GM23338 (cell line): ENCODE data around the gene ADAMTS17. TPM values are rescaled to one million over a fixed set of nuclear protein-coding genes. Genes with fewer than 3 reads are reported as not detected.

Experiments
- ATAC-seq: fragments of 200-7000 bp; cut with Tn5 transposase; 3 replicates; pipeline ENCODE4 v1.9.1; 2020
- DNase-seq: peaks from one replicate; pipeline ENCODE4 v3.0.0-alpha.2; 2015; ENCODE audit warnings: low spot score
- H2AFZ ChIP-seq: fragments of 200-600 bp; sonication (generic); 2 replicates; pipeline ENCODE4 v1.8.0; 2016; ENCODE audit warnings: antibody characterized with exemption, mild to moderate bottlenecking, moderate library complexity
- H3F3A ChIP-seq: fragments of 200-600 bp; sonication (generic); replicated peaks from 2 replicates; pipeline ENCODE4 v1.8.0; 2017; ENCODE audit warnings: antibody characterized with exemption, mixed run types, low read depth
- H3K27ac ChIP-seq: fragments of 200-600 bp; sonication (generic); 2 replicates; pipeline ENCODE4 v1.6.1; 2016; ENCODE audit warnings: low read depth
- H3K27me3 ChIP-seq: fragments of 200-600 bp; sonication (generic); 2 replicates; pipeline ENCODE4 v1.8.0; 2016; ENCODE audit warnings: mild to moderate bottlenecking, mixed run types, moderate library complexity; ENCODE audit not compliant: insufficient read depth
- H3K36me3 ChIP-seq: fragments of 200-600 bp; sonication (generic); 2 replicates; pipeline ENCODE4 v1.8.0; 2016; ENCODE audit warnings: mild to moderate bottlenecking; ENCODE audit not compliant: insufficient read depth
- H3K4me1 ChIP-seq: fragments of 200-600 bp; sonication (generic); 2 replicates; pipeline ENCODE4 v1.8.0; 2016; ENCODE audit warnings: mild to moderate bottlenecking, moderate library complexity; ENCODE audit not compliant: insufficient read depth
- H3K4me2 ChIP-seq: fragments of 200-600 bp; sonication (generic); 2 replicates; pipeline ENCODE4 v1.7.1; 2017; ENCODE audit warnings: mixed run types
- H3K4me3 ChIP-seq: fragments of 200-600 bp; sonication (generic); 2 replicates; pipeline ENCODE4 v1.6.1; 2016; ENCODE audit warnings: mixed run types
- H3K79me2 ChIP-seq: fragments of 200-600 bp; sonication (generic); replicated peaks from 2 replicates; pipeline ENCODE4 v1.8.0; 2017; ENCODE audit warnings: mild to moderate bottlenecking; ENCODE audit not compliant: insufficient read depth
- H3K9me2 ChIP-seq: fragments of 200-600 bp; sonication (generic); 2 replicates; pipeline ENCODE4 v1.8.0; 2017; ENCODE audit not compliant: insufficient read depth
- H4K20me1 ChIP-seq: fragments of 200-600 bp; sonication (generic); replicated peaks from 2 replicates; pipeline ENCODE4 v1.8.0; 2017; ENCODE audit warnings: mild to moderate bottlenecking; ENCODE audit not compliant: insufficient read depth
- H3K27ac Mint-ChIP-seq: 2 replicates; pipeline ENCODE4 v1.8.0; 2020; ENCODE audit warnings: inconsistent platforms, mild to moderate bottlenecking, moderate library complexity, mixed read lengths
- H3K27me3 Mint-ChIP-seq: 3 replicates; pipeline ENCODE4 v1.8.0; 2022; ENCODE audit warnings: low read depth, mild to moderate bottlenecking, moderate library complexity, mixed read lengths, inconsistent platforms; ENCODE audit not compliant: insufficient read depth, poor library complexity
- H3K36me3 Mint-ChIP-seq: 3 replicates; pipeline ENCODE4 v1.8.0; 2021; ENCODE audit warnings: low read depth, mild to moderate bottlenecking, inconsistent platforms, moderate library complexity, mixed read lengths
- H3K4me1 Mint-ChIP-seq: 3 replicates; pipeline ENCODE4 v1.8.0; 2020; ENCODE audit warnings: mild to moderate bottlenecking, inconsistent platforms, mixed read lengths
- H3K4me3 Mint-ChIP-seq: 3 replicates; pipeline ENCODE4 v1.8.0; 2021; ENCODE audit warnings: moderate library complexity, mild to moderate bottlenecking, inconsistent platforms, mixed read lengths
- H3K9me3 Mint-ChIP-seq: 3 replicates; pipeline ENCODE4 v1.8.0; 2020; ENCODE audit warnings: moderate library complexity, mild to moderate bottlenecking, inconsistent platforms, mixed read lengths
- CREB1 ChIP-seq: fragments of 250-450 bp; sonication (Bioruptor Pico); IDR thresholded peaks from 2 replicates; pipeline ENCODE4 v1.5.0; 2020; ENCODE audit warnings: low read depth, mild to moderate bottlenecking, moderate library complexity
- ETS1 ChIP-seq: IDR thresholded peaks from 2 replicates; pipeline ENCODE4 v1.6.1; 2016; ENCODE audit warnings: antibody characterized with exemption
- EZH2 ChIP-seq: fragments of 200-600 bp; sonication (generic); IDR thresholded peaks from one replicate; pipeline ENCODE4 v1.8.0; 2017; ENCODE audit warnings: antibody characterized with exemption, mild to moderate bottlenecking, low read depth; ENCODE audit not compliant: unreplicated experiment
- JUNB ChIP-seq: IDR thresholded peaks from one replicate; pipeline ENCODE4 v1.6.1; 2016; ENCODE audit warnings: antibody characterized with exemption; ENCODE audit not compliant: unreplicated experiment
- POLR2AphosphoS5 ChIP-seq: IDR thresholded peaks from 2 replicates; pipeline ENCODE4 v1.6.1; 2016; ENCODE audit warnings: antibody characterized with exemption, low read depth
- STAT1 ChIP-seq: IDR thresholded peaks from one replicate; pipeline ENCODE4 v1.6.1; 2016; ENCODE audit warnings: antibody characterized with exemption; ENCODE audit not compliant: unreplicated experiment
- ZNF114 ChIP-seq: fragments of 250-450 bp; sonication (Bioruptor Pico); IDR thresholded peaks from 2 replicates; pipeline ENCODE4 v1.5.0; 2020; ENCODE audit warnings: mild to moderate bottlenecking, moderate library complexity
- ZNF331 ChIP-seq: fragments of 250-450 bp; sonication (Bioruptor Pico); IDR thresholded peaks from 2 replicates; pipeline ENCODE4 v1.5.0; 2020; ENCODE audit warnings: low read depth, mild to moderate bottlenecking, moderate library complexity
- polyA plus RNA-seq: library from polyadenylated mRNA; unstranded; fragments of >200 nt; fragmentation: Nextera tagmentation; extraction: Ambion mirVana; gene quantifications from 2 replicates; pipeline ENCODE4 v1.2.1, GENCODE V29; 2016
- total RNA-seq: library from RNA; depleted of rRNA; stranded (reverse); fragments of >200 nt; shearing (Covaris generic); gene quantifications from 2 replicates; pipeline ENCODE4 v1.2.3, GENCODE V29; 2014
- TF ChIP-seq, protein P1 (sequence below): fragments of 250-450 bp; sonication (Bioruptor Pico); IDR thresholded peaks from 2 replicates; pipeline ENCODE4 v1.5.0; 2020; ENCODE audit warnings: mild to moderate bottlenecking, moderate library complexity

The ADAMTS17 gene
- total and polyA plus RNA-seq, 2 experiments from 2014 or later, result 0.60 to 3.8 TPM

- TF ChIP-seq, protein P1, sequence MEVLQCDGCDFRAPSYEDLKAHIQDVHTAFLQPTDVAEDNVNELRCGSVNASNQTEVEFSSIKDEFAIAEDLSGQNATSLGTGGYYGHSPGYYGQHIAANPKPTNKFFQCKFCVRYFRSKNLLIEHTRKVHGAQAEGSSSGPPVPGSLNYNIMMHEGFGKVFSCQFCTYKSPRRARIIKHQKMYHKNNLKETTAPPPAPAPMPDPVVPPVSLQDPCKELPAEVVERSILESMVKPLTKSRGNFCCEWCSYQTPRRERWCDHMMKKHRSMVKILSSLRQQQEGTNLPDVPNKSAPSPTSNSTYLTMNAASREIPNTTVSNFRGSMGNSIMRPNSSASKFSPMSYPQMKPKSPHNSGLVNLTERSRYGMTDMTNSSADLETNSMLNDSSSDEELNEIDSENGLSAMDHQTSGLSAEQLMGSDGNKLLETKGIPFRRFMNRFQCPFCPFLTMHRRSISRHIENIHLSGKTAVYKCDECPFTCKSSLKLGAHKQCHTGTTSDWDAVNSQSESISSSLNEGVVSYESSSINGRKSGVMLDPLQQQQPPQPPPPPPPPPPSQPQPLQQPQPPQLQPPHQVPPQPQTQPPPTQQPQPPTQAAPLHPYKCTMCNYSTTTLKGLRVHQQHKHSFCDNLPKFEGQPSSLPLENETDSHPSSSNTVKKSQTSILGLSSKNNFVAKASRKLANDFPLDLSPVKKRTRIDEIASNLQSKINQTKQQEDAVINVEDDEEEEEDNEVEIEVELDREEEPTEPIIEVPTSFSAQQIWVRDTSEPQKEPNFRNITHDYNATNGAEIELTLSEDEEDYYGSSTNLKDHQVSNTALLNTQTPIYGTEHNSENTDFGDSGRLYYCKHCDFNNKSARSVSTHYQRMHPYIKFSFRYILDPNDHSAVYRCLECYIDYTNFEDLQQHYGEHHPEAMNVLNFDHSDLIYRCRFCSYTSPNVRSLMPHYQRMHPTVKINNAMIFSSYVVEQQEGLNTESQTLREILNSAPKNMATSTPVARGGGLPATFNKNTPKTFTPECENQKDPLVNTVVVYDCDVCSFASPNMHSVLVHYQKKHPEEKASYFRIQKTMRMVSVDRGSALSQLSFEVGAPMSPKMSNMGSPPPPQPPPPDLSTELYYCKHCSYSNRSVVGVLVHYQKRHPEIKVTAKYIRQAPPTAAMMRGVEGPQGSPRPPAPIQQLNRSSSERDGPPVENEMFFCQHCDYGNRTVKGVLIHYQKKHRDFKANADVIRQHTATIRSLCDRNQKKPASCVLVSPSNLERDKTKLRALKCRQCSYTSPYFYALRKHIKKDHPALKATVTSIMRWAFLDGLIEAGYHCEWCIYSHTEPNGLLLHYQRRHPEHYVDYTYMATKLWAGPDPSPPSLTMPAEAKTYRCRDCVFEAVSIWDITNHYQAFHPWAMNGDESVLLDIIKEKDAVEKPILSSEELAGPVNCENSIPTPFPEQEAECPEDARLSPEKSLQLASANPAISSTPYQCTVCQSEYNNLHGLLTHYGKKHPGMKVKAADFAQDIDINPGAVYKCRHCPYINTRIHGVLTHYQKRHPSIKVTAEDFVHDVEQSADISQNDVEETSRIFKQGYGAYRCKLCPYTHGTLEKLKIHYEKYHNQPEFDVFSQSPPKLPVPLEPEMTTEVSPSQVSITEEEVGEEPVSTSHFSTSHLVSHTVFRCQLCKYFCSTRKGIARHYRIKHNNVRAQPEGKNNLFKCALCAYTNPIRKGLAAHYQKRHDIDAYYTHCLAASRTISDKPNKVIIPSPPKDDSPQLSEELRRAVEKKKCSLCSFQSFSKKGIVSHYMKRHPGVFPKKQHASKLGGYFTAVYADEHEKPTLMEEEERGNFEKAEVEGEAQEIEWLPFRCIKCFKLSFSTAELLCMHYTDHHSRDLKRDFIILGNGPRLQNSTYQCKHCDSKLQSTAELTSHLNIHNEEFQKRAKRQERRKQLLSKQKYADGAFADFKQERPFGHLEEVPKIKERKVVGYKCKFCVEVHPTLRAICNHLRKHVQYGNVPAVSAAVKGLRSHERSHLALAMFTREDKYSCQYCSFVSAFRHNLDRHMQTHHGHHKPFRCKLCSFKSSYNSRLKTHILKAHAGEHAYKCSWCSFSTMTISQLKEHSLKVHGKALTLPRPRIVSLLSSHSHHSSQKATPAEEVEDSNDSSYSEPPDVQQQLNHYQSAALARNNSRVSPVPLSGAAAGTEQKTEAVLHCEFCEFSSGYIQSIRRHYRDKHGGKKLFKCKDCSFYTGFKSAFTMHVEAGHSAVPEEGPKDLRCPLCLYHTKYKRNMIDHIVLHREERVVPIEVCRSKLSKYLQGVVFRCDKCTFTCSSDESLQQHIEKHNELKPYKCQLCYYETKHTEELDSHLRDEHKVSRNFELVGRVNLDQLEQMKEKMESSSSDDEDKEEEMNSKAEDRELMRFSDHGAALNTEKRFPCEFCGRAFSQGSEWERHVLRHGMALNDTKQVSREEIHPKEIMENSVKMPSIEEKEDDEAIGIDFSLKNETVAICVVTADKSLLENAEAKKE, result no peak
- TF ChIP-seq ETS1, result no peak
- TF ChIP-seq CREB1, result no peak
- TF ChIP-seq STAT1, result no peak
- no peak for TF ChIP-seq ZNF114 (CRISPR knock-in tag)
- no peak for TF ChIP-seq ZNF331
- TF ChIP-seq POLR2AphosphoS5, result no peak
Observed at GRCh38 chr15:100244796-100245486, 96.8 kb downstream of the ADAMTS17 start (continued).

DNA sequence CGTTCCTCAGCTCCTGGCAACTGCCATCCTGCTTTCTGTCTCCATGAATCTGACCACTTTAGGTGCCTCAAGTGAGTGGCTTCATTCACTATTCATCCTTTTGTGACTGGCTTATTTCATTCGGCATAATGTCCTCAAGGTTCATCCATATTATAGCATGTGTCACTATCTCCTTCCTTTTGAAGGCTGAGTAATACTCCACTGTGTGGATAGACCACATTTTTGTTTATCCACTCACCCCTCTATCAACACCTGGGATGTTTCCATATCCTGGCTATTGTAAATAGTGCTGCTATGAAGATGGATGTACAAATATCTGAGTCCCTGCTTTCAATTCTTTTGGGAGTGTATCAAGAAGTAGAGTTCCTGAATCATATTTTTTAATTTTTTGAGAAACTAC, 98.8 kb downstream of the ADAMTS17 start:
- Histone ChIP-seq H3K4me1 (no peaks in the 10 kb centered on the region), H3K36me3 (no peaks in the 10 kb centered on the region), H3K4me3 (no peak overlapping the region), H3F3A (no peaks in the 10 kb centered on the region), H3K79me2 (no peaks in the 10 kb centered on the region), H3K9me2 (0 out of 2 replicates have a peak, but pooled peaks cover 5% of the 10 kb centered on the region), H3K27ac (no peak overlapping the region), H4K20me1 (no peaks in the 10 kb centered on the region), H2AFZ (no peak overlapping the region), H3K4me2 (no peak overlapping the region), H3K27me3 (no peaks in the 10 kb centered on the region)
- H3K4me1 Mint-ChIP-seq, result peaks cover 15% of the 10 kb centered on the region
- ATAC-seq (no peak), DNase-seq (no peak)
- H3K9me3 Mint-ChIP-seq, result peaks cover 4% of the 10 kb centered on the region; the same call in 2 of the 3 replicates
- peaks cover 3% of the 10 kb centered on the region; the same call in 2 of the 3 replicates for H3K36me3 Mint-ChIP-seq
- H3K4me3 Mint-ChIP-seq, result no peak overlapping the region
- H3K27me3 Mint-ChIP-seq, result peaks cover 8% of the 10 kb centered on the region
- no peak overlapping the region for H3K27ac Mint-ChIP-seq
- no peak for TF ChIP-seq POLR2AphosphoS5
- TF ChIP-seq ZNF114 (CRISPR knock-in tag), result no peak
- TF ChIP-seq, protein P1, result no peak
- TF ChIP-seq JUNB, result no peak
- no peak for TF ChIP-seq EZH2
